Fibroblast of the conjunctiva (primary cell): ENCODE measurements around the gene KIF25.
A peak's percentile ranks its signal among the peaks of the same experiment; 100 is the strongest.

Experiments
- DNase-seq: peaks from one replicate; pipeline ENCODE4 v3.0.0-alpha.2; 2010; ENCODE audit warnings: low read depth

KIF25 gene

GRCh38 chr6:168051648-168052047 lies 54.2 kb downstream of the KIF25 start:
- DNase-seq = no peak

DNA sequence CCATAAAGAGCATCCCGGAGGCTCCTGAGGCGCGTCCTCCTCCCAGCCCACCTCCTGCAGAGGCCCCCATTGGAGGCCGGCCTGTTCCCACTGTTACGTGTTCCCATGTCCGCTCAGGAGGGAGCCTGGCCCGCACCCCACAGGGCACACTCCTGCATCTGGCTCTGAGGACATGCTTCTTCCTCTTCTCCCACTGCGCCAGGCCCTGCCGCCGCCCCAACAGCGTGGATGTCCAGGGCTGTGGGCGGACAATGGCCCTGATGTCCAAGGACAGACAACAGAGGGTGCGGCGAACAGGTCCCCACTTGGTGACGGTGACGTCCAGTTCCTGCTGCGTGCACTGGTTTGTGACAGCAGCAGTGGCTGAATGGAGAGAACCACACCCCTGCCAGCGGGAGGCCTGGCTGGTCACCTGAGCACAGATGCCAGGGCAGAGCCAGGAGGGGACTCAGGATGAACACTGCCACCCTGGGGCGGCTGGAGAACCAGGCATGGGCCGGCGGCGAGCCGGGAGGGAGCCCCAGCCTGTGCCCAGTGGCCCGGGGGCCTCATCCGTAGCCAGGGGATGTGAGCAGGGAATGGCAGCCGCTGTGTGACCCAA lies 54.9 kb downstream of the KIF25 start:
- no peak for DNase-seq

GRCh38 chr6:168053086-168053956 lies 55.9 kb downstream of the KIF25 start:
- DNase-seq = no peak

DNA sequence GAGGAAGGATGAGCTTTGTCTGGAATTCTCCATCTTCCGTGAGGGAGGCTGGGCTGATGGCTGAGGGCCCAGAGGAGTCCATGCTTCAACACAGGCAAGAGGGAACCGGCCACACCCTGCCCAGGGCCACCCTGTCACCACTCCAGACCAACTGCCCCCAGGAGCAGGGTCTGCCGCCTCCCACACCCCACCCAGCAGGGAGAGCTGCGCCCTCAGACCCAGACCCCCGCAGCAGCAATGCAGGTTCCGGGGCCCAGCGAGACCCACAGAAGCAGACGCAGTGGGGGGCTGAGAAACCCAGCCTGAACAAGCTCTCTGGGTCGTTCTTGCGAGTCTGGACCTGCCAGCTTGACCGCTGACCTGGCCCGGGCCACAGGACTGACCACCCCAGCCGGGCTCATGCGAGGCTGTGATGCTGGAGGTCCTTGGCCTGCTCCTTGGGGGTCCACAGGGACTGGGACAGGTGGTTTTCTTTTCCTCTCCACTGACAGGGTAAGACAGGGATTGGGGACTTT lies 56.5 kb downstream of the KIF25 start:
- no peak for DNase-seq

DNA sequence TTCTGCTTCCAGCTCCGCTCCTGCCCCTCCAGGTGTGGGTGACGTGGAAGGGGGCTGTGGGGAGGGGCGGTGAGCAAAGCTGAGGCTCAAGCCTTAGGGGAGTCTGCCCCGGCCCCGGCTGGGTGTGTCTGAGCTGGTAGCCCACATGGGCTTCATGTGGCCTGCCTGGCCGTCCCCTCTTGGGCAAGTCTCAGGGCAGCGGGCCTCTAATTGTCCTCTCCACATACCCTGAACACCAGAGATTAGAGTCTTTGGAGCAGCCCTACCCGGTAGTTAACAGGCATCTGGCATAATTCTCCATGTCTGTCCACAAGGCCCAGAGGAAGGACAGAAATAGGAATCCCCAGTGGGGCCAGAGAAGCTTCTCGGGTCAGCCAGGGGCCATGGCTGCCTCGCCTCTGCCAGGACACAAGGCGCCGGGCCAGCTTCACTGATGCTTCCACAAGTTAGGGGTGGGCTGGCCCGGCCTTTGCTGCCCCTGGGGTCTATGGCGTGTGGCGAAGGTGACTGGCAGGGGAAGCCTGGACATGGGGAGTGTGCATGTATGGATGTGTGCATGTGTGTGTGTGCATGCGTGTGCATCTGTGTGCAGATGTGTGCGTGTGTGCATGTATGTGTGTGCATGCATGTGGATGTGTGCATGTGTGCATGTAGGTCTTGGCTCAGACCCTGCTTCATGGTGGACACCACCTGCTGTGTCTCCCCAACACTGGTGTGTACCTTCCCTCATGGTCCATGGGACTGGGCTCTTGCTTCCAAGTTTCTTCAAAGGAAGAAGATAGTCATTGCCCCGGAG lies 57.5 kb downstream of the KIF25 start:
- DNase-seq = no peak

GRCh38 chr6:168055696-168056489 lies 58.4 kb downstream of the KIF25 start:
- no peak for DNase-seq

DNA sequence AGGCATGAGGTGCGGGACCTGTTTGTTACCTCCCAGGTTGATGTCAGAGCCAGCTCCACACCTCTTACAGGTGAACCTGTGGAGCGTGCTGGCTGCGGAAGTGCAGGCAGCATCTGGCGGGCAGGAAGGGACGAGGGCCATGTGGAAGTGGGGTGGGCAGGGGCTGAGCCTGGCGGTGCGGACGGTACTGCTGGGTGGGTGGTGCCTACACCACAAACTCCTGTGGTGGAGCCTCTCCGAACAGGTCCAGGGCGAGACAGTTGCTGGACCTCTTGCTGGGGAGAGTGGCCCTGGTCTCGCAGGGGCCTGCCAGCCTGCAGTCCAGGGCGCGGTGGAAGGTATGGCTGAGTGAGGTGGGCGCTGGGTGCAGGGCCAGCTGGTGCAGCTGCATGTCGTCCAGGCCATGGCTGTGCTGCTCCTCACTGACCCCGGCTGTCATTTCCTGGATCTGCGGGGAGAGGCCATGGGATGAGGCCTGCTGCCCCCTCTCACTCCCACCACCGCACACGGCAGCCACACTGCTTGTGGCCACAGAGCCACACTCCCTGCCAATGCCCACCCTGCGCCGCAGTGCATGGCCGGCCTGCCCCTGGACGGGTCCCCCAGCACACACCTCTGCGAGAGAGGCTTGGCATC lies 59.5 kb downstream of the KIF25 start:
- no peak for DNase-seq

- no peak for DNase-seq
Measured at GRCh38 chr6:168057836-168058235, 60.4 kb downstream of the KIF25 start.

DNA sequence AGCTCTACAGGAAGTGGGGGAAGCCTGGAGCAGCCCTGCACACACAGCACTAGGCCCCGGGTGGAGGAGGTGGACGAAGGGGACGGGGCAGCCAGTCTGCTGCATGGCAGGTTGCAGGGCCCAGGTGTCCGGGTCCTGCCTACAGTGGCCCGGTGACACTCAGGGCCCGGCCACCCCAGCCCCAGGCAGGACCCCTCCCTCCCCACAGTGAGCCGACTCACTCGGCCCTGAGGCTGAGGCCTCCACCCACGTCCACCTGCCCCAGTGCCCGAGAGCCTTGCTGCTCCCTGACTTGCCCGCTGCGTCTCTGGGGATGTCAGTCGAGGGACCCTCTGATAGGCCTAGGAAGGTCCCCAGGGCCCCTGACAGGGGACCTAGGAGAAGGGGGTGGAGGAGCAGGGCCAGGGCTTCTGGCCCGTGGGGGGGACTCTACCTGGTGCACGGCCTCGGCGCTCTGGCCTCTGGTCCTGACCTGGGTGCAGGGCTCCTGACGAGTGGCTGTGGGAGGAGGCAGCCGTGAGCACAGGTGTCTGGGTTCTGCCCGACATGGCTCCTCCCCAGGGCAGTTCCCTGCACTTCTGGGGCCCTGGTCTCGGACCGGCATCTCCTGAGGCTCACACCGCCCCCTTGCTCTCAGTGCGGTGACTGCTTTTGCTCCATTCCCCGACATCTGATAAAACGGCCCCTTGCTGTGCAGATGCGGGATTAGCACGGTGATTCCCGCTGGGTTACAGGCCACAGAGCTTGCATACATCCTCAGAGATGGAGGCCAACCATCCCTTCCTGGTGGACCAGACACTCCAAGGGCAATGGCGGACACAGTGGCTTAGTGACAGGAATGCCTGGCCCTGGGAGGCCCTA lies 61.5 kb downstream of the KIF25 start:
- DNase-seq = no peak

GRCh38 chr6:168060521-168060931 lies 63.1 kb downstream of the KIF25 start:
- DNase-seq = peak; percentile 14

GRCh38 chr6:168061269-168062210 lies 64.1 kb downstream of the KIF25 start:
- DNase-seq = no peak

GRCh38 chr6:168062346-168063289 lies 65.1 kb downstream of the KIF25 start:
- no peak for DNase-seq

GRCh38 chr6:168063431-168063830 lies 66.0 kb downstream of the KIF25 start:
- no peak for DNase-seq

DNA sequence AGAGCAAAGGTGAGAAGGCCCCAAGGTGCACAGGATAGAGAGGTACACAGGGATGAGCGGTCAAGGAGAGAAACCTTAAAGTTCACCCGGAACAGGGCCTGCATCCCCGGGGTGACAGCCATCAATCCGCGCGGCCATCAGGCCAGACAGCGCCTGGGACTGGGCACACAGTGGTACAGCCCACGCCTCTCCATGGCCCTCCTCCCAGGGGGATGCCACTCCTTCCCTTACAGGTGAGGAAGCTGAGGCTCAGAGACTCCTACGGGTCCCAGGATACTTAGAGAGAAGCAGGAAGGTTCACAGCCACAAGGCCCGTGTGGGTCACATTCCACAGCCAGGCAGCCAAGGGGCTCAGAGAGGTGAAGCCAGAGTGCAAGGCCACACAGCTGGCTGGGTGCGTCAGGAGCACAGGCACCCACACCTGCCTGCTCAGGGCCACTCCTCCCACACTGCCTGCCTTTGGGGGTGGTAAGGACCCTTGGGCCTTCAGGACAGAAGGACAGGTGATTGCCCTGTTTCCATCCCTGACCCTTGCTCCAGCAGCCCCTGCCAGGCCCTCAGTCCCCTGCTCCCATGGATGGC lies 66.8 kb downstream of the KIF25 start:
- no peak for DNase-seq

DNA sequence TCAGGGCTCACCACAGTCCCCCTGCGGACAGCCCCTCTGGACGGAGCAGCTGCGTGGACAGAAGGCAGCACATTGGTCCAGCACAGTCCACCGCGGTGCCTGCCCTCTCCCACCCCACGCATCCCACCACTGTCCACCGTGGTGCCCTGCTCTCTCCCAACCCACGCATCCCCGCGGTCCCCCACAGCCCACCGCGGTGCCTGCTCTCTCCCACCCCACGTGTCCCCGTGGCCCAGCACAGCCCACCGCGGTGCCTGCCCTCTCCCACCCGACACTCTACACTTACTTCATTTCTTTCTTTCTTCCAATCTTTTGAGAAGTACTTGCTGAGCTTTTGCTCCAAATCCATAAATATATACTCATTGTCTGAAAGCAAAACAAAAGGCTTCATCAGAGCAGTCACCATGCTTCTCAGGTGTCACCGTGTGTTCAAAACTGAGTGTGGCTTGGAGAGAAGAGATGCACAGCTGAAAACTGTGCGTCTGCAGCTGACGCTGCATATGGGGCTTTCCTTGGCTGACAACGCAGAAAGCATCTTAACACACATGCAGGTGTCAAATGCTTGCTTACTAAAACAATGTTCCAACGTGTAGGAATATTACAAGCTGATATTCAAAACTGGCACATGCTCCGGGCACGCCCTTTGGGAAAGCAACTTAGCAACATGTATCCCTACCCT lies 69.7 kb downstream of the KIF25 start:
- no peak for DNase-seq

DNA sequence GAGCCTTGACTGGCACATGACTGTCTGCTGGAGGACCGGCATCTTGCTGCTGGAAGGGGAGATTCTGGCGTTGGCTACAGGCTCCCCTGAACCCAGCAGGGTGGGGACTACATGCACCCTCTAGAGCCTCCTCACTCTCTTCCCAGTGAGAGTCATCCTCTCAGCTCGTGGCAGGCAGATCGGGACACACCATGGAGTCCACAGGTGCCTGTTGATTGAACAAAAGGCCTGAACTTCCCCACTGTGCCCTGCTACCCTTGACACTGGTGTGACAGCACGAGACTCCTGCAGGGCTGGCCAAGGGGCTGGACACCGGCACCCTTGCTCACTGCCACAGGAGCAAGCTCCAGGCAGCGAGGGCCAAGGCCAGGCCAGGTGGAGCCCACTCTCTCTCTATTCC lies 73.3 kb downstream of the KIF25 start:
- no peak for DNase-seq

DNA sequence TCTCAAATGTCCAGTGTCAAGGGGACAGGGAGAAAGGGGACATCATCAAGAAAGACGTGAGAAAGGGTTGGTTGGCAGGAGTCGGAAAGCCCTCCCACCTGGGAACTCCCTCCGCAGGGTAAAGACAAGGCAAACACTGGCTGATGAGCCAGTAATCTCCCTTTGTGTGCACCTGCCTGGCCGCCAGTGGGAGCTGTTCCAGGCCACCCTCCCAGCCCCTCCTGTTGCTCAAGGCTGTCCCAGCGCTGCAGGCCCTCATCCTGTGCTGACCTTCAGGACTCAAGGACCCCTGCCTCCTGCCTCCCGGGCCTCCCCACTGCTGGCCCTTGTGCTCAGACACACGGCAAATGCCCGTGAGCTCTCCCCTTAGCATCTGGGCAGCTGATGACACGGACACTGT lies 74.1 kb downstream of the KIF25 start:
- DNase-seq = no peak
